GM18867 (cell line): ENCODE measurements around the gene LIPA.
"Not testable (repeated sequence)": the region's sequence is repeated elsewhere in the genome, so short reads cannot be mapped to it uniquely, and the experiment has no call there.

ENCODE experiments used
- ATAC-seq: cut with Tn5 transposase; IDR thresholded peaks from one replicate; pipeline ENCODE4 v1.9.1; 2021; ENCODE audit warnings: mild to moderate bottlenecking, moderate library complexity; ENCODE audit not compliant: unreplicated experiment

Gene LIPA

DNA sequence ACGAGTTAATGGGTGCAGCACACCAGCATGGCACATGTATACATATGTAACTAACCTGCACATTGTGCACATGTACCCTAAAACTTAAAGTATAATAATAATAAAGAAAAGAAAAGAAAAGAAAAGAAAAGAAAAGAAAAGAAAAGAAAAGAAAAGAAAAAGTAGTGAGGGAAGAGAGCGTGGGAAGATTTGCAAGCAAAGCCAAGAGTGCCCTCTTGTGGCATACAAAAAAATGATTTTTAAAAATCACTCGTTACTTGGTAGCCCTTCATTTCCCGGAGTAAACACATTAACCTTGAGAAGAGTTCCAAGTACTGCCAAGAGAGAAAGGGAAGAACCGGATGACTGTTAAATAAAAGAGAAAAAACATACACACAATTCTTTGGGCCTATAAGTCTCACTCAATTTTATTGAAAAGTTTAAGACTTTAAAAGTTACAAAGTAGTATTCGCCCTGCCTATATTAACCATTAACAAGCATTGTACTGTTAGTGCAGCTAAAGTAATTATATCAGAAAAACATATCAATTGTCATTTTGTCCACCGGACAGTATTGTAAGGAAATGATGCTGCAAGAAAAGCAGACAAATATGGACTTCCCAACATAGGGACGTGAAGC lies 38.3 kb downstream of the LIPA start:
- no peak for ATAC-seq

DNA sequence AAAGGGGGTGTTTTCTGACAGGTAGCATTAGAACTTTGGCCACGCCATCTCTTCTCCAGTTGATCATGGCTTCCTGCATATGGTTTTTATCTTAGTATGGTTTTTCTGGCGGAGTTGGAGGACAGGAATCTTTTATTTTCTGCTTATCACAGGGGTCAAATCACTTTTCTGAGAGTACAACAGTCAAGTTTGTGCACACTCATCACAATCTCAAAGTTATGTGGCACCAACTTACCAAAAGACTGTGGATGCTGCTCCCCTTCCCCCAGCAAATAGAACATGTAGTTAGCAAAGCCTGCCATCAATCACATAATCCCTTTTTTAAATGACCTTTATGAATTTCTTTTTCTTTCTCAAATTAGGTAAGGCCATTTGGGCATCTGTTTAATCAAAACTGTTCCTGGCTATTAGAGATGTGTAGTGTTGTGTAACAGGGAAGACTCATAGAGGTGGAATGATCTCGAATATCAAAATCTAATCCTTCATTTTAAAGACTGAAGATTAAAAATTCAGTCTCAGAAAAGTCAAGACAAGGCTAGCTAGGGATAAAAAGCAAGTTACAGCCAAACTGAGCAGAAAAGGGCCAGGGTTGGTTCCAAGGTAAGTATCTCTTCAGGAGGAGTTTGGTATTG lies 40.7 kb downstream of the LIPA start:
- no peak for ATAC-seq

DNA sequence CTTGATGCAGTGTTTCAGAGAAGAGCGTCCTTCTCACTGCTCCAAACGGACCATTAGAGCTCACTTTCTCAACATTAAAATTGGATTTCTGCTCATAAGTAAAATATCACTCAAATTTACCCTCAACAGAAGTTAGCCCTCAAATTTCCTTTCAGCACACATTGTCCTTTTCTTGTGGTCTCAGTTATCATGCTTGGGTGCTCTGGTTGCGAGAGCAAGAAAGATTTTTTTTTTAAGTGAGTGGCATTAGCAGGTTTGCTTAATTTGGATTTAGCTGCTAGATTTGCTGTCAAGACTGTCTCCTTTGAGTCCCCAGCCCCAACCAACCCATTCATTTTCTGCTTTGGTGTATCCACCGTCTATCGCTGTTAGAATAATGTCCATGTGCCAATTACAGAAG lies 41.9 kb downstream of the LIPA start:
- ATAC-seq, result no peak

GRCh38 chr10:89207801-89208551 lies 43.6 kb downstream of the LIPA start:
- ATAC-seq, result no peak

DNA sequence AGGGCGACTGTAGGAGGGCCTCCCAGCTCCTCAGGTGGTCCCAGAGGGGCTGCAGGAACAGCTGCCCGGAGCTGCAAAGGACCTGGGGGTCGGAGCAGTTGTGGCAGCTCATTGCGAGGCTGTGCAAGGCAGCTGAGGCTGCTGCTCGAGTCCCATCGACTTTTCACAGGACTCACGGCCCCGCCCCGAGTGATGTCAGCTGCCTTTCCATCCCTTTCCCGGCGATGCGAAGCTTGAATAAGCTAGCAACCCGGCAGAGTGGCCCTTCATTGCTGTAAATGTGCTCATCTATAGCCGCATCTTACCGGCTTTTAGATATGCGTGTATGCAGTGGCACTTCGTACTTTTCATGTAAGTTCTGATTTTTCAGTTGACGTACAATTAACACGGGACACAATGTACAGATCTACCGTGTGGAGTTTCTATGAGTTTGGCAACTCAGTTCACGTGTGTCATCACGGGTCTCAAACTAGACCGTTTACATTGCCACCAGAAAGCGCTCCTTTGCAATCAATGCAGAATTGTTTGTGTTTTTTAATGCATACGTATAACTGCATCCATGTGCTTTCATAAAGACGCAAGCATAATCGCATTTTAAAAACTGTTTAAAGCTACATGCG lies 44.3 kb downstream of the LIPA start, which contains the start of gene CH25H:
Gene CH25H, minus strand, starts transcription at position 137 of the 620 bp plus-strand sequence. Its CDS starts 25 bp downstream, at position 112.
- peak; percentile 38 for ATAC-seq

DNA sequence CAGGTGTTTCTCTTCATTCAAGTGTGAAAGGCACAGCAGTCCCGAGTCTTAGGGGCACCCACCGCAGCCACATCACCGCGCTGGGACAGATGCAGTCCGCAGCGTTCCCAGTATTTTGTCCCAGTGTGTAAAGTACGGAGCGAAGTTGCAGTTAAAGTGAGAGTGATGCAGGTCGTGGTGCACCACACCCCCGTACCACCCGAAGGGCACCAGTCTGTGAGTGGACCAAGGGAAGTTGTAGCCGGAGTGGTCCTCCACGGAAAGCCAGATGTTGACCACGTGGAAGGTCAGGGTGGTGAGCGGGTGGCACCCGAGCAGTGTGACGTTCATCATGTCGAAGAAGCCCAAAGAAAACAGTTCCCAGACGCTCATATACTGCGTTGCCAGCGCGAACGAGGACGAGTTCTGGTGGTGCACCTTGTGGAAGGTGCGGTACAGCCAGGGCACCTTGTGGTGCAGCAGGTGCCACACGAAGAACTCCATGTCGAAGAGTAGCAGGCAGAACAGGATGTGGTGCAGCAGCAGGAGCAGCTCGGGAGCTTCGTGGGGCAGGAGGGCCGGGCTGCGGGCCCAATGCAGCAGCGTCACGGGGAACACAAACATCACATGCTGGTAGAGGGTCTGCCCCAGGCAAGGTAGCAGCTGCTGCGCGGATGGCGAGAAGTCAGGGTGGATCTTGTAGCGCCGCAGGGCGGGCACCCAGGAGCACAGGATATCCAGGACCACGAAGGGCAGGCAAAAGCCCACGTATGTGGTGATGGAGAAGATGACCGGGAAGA lies 45.0 kb downstream of the LIPA start:
- ATAC-seq, result peak; percentile 33

GRCh38 chr10:89204621-89205185 lies 46.9 kb downstream of the LIPA start:
- ATAC-seq, result no peak

- no peak for ATAC-seq
Observed at GRCh38 chr10:89203237-89203636, 48.3 kb downstream of the LIPA start.

- ATAC-seq, result no peak
Observed at GRCh38 chr10:89202033-89202425, 49.5 kb downstream of the LIPA start.

GRCh38 chr10:89201345-89202032 lies 50.1 kb downstream of the LIPA start:
- ATAC-seq, result no peak

DNA sequence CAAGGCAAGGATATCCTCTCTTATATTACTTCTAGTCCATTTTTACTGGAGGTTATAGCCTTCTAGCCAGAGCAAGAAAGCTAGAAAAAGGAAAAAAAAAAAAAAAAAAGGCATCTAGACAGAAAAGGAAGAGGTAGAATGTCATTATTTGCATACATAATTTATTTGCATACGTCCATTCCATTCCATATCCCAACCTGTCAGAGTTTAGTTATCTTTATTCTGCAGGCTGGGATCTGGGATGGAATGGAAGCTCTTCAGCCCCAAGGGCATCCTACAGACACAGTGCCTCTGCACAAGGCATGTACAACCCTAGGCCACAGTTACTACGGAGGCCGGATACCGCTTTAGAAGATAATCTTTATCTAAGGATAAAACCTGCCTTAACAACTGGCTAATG lies 54.1 kb downstream of the LIPA start:
- ATAC-seq, result no peak

GRCh38 chr10:89191301-89191700 lies 60.3 kb downstream of the LIPA start:
- not testable (repeated sequence) for ATAC-seq

DNA sequence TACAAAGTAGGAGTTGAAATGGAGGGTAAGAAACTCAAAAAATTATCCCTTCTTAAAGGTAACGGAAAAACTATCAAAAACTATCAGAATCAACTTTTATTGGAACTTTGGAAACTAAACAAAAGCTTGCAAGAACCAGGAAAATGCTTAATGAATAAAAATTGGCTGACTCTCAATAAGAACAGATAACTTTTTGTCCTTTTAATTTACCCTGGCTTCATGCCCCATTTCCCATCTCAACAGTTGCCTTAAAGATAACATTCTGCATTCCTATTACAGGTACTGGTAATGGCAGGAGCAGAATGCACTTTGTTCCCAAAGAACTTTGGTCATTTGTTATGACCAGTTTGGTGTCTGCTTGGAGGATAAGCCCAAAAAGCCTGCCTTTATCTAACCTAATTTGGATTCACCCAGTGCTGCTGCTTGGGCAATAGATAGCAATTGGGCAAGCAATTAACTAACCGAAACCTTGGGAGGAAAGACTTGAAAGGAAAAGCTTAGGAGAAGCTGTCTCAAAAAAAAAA lies 62.3 kb downstream of the LIPA start:
- no peak for ATAC-seq

DNA sequence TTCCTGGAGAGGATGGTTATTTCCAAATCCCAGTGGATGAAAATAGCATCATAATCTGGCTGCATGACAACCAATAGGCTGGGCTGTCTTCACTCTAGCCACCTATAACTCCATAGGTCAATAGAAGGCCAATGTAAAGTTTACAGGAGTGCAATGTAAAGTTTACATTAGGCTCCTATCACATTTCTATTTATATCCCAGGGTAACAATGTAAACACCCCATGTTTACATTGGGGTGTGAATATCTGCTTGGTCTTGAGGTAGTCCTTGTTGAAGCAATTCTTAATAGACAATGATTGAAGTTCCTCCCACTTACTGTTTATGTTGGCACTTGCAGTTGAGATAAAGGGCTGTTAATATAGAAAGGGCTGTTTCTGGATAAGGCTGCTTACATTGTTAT lies 65.9 kb downstream of the LIPA start:
- no peak for ATAC-seq

GRCh38 chr10:89184638-89185037 lies 66.9 kb downstream of the LIPA start:
- no peak for ATAC-seq

DNA sequence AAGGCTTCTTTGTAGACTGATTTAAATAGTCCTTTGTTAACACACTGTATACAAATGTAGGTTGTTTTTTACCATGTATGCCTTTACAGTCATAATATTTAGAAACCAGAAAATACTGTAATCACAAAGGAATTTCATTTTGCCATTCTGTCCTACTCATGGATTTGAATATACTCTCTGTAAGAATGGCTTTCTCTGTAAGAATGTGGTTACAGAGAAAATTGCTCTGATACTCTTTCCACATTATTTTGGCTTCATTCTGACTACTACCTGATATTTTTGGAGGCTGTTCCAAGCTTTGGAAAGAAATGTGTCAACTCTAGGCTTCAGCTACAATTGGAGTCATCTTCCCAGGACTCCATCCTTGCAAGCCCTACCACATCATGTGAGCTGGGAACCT lies 68.0 kb downstream of the LIPA start:
- ATAC-seq, result no peak

GRCh38 chr10:89182894-89183293 lies 68.7 kb downstream of the LIPA start:
- ATAC-seq, result no peak

- ATAC-seq, result no peak
Observed at GRCh38 chr10:89175816-89176215, 75.8 kb downstream of the LIPA start.

DNA sequence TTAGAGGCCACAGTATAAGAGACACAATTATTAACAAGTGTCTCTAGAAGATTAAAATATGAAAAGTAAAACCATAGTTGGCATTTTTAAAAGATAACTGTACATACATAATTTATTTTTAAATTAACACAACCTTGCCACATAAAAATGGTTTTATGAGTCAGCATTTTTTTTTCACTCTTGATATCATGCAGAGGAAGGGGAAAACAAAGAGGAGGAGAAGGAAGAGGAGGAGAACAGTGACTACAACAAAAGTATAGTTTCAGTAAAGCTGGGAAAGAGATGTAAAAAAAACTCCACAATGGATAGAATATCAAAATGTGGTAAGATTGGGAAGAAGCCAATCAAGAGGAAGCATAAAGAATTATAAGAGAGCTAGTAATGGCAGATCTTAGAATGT lies 78.5 kb downstream of the LIPA start:
- ATAC-seq, result no peak

DNA sequence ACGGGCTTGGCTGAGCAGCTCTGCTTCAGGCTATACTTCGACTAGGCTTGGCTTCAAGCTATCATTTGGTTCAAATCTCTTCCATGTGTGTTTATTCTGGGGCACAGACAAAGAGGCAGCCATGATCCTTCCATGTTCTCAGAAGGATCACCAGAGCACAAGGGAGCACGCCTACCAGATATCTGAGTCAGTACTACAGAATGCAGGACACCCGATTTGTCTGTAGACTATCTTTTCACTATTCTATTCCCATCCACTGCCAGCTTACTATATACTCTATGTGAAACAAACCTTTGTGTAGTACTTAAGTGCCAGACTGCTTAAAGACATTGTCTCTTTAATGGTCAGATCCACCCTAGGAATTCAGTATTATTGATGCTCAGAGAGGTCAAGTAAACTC lies 79.6 kb downstream of the LIPA start:
- ATAC-seq, result no peak
